ENCODE results near the gene KRTAP4-12. TPM values are rescaled to one million over a fixed set of nuclear protein-coding genes. Genes with fewer than 3 reads are reported as not detected.
"Not testable (repeated sequence)": the region's sequence is repeated elsewhere in the genome, so short reads cannot be mapped to it uniquely, and the experiment has no call there.

The KRTAP4-12 gene
- total RNA-seq, 2 experiments from 2014 or later = not detected

DNA sequence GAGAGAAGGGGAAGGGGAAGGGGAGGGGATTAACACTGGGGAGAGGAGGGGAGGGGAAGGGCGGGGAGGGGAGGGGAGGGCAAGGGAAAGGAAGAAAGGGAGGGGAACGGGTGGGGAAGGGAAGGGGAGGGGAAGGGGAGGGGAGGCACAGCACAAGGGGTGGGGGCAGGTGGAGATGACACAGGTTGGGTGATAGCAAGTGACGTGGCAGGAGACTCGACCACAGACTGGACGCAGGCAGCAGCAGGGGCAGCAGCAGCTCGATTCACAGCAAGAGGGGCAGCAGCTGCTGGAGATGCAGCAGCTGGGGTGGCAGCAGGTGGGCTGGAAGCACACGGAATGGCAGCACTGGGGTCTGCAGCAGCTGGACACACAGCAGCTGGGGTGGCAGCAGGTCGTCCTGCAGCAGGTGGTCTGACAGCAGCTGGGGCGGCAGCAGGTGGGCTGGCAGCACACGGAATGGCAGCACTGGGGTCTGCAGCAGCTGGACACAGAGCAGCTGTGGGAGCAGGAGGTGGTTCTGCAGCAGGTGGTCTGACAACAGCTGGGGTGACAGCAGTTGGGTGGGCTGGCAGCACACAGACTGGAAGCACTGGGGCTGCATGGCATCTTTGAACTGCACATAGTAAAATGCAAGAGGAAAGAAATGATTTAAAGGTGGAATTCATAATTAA lies 22.3 kb downstream of the KRTAP4-12 start, which contains the start of gene KRTAP4-16:
Gene KRTAP4-16, minus strand, starts transcription at position 624 of the 674 bp plus-strand sequence. Its CDS starts 0 bp downstream, at position 624.
- no peak for DNase-seq
- no peaks in the 10 kb centered on the region for H3K36me3 Mint-ChIP-seq (ENCODE audit: low read depth)
- H3K27ac Mint-ChIP-seq = no peak within 1 kb of the TSS
- CTCF ChIA-PET = interaction anchor here (0.6 kb wide), 1 partner anchor 209 kb away, joined by 3 read pairs; no protein-coding TSS in a partner anchor
- intact Hi-C loops (cut with micrococcal nuclease) = no loop called here
- peaks cover 5% of the 10 kb centered on the region for H3K27me3 Mint-ChIP-seq (ENCODE audit: low read depth)
- no peaks in the 10 kb centered on the region for H3K9me3 Mint-ChIP-seq
- no peak within 1 kb of the TSS for H3K4me3 Mint-ChIP-seq
- H3K4me1 Mint-ChIP-seq (ENCODE audit: low read depth) = peaks cover 8% of the 10 kb centered on the region

- H3K4me1 Mint-ChIP-seq (ENCODE audit: low read depth); intact Hi-C loops (cut with micrococcal nuclease); H3K27me3 Mint-ChIP-seq (ENCODE audit: low read depth); DNase-seq; H3K9me3 Mint-ChIP-seq; CTCF ChIA-PET; H3K4me3 Mint-ChIP-seq; H3K27ac Mint-ChIP-seq; H3K36me3 Mint-ChIP-seq (ENCODE audit: low read depth): not testable (repeated sequence)
Observed at GRCh38 chr17:41099682-41100480, 24.1 kb downstream of the KRTAP4-12 start.

GRCh38 chr17:41098481-41098880 lies 25.5 kb downstream of the KRTAP4-12 start:
- Mint-ChIP-seq H3K27me3 (ENCODE audit: low read depth) (peaks cover 5% of the 10 kb centered on the region), H3K9me3 (no peaks in the 10 kb centered on the region), H3K4me1 (ENCODE audit: low read depth) (peaks cover 8% of the 10 kb centered on the region), H3K4me3 (no peak overlapping the region), H3K27ac (no peak overlapping the region), H3K36me3 (ENCODE audit: low read depth) (no peaks in the 10 kb centered on the region)
- CTCF ChIA-PET = no interaction called here
- no peak for DNase-seq
- intact Hi-C loops (cut with micrococcal nuclease) = no loop called here

DNA sequence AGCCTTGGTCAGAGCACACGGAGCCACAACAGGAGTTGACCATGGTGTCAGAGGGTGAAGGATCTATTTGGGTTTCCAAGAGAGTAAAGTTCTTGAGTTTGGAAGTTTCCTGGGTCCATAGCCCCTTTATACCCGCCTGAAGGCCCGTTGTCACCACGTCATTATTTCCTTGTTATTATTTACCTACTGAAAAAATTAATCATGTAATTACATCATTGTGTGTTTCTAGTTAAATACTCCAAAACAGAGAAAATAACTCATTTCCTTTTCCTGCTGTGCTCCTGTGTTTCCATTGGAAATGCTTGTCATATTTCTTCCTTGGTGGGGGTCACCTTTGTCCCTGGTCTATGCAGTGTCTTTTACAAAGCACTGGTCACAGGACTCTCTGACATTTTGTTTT lies 25.9 kb downstream of the KRTAP4-12 start, which contains the start of gene KRTAP4-8:
Gene KRTAP4-8, minus strand, starts transcription at position 101 of the 400 bp plus-strand sequence. Its CDS starts 58 bp downstream, at position 43.
- no peak within 1 kb of the TSS for H3K27ac Mint-ChIP-seq
- peaks cover 1% of the 10 kb centered on the region for H3K9me3 Mint-ChIP-seq
- CTCF ChIA-PET = no interaction called here
- no peak within 1 kb of the TSS for H3K4me3 Mint-ChIP-seq
- no peaks in the 10 kb centered on the region for H3K36me3 Mint-ChIP-seq (ENCODE audit: low read depth)
- intact Hi-C loops (cut with micrococcal nuclease) = no loop called here
- H3K4me1 Mint-ChIP-seq (ENCODE audit: low read depth) = peaks cover 8% of the 10 kb centered on the region
- DNase-seq = no peak
- H3K27me3 Mint-ChIP-seq (ENCODE audit: low read depth) = peaks cover 5% of the 10 kb centered on the region

DNA sequence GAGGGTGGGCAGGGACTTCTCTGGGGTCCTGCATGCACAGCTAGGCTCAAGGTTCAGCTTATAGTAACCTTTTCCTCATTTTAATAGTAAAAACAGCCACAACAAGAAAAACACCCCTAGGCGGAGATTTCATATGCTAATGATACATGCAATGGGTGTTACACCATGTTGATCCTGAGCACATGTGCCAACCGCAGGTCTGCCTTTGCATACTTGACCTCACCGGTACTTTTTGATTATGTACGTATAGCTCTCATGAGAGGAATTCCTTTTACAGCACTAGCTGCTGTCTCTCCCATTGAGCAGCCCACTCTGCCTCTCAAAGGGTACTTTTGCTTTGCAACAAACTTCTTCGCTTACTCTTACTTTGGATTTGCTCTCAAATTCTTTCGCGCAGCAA lies 27.9 kb downstream of the KRTAP4-12 start:
- no peak overlapping the region for H3K4me3 Mint-ChIP-seq
- CTCF ChIA-PET = no interaction called here
- peaks cover 3% of the 10 kb centered on the region for H3K9me3 Mint-ChIP-seq
- H3K27ac Mint-ChIP-seq = no peak overlapping the region
- intact Hi-C loops (cut with micrococcal nuclease) = no loop called here
- DNase-seq = no peak
- H3K27me3 Mint-ChIP-seq (ENCODE audit: low read depth) = peaks cover 5% of the 10 kb centered on the region
- no peaks in the 10 kb centered on the region for H3K36me3 Mint-ChIP-seq (ENCODE audit: low read depth)
- H3K4me1 Mint-ChIP-seq (ENCODE audit: low read depth) = peaks cover 8% of the 10 kb centered on the region

- H3K4me1 Mint-ChIP-seq (ENCODE audit: low read depth); DNase-seq; CTCF ChIA-PET; H3K27me3 Mint-ChIP-seq (ENCODE audit: low read depth); H3K27ac Mint-ChIP-seq; H3K36me3 Mint-ChIP-seq (ENCODE audit: low read depth); H3K4me3 Mint-ChIP-seq; intact Hi-C loops (cut with micrococcal nuclease); H3K9me3 Mint-ChIP-seq: not testable (repeated sequence)
Observed at GRCh38 chr17:41088760-41089352, 35.1 kb downstream of the KRTAP4-12 start.

- H3K27me3 Mint-ChIP-seq (ENCODE audit: low read depth); CTCF ChIA-PET; H3K4me3 Mint-ChIP-seq; H3K9me3 Mint-ChIP-seq; DNase-seq; H3K4me1 Mint-ChIP-seq (ENCODE audit: low read depth); H3K36me3 Mint-ChIP-seq (ENCODE audit: low read depth); intact Hi-C loops (cut with micrococcal nuclease); H3K27ac Mint-ChIP-seq: not testable (repeated sequence)
Observed at GRCh38 chr17:41084100-41084856, 39.7 kb downstream of the KRTAP4-12 start, which contains the start of gene KRTAP4-7. Gene KRTAP4-7, plus strand, starts transcription at chr17:41084150. Its CDS starts 57 bp downstream, at chr17:41084207.

DNA sequence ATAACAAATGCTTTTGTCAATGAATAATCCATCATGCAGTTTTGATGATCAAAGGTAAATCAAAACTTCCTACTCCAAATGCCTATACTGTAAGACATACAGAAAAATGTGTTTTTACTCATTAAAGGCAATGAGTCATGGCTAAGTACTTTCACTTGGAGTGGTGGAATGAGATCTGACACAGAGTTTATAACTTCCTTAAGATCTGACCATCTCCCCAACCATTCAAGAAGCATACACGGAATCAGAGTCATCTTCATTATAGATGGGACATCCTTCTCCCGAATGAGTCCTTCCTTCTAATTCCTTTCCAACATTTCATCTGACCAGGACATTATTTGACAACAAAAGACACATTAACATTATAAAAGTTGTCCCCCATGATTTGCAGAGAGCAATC lies 40.6 kb downstream of the KRTAP4-12 start:
- H3K9me3 Mint-ChIP-seq; H3K4me1 Mint-ChIP-seq (ENCODE audit: low read depth); DNase-seq; H3K36me3 Mint-ChIP-seq (ENCODE audit: low read depth); intact Hi-C loops (cut with micrococcal nuclease); CTCF ChIA-PET; H3K27me3 Mint-ChIP-seq (ENCODE audit: low read depth); H3K27ac Mint-ChIP-seq; H3K4me3 Mint-ChIP-seq: not testable (repeated sequence)

DNA sequence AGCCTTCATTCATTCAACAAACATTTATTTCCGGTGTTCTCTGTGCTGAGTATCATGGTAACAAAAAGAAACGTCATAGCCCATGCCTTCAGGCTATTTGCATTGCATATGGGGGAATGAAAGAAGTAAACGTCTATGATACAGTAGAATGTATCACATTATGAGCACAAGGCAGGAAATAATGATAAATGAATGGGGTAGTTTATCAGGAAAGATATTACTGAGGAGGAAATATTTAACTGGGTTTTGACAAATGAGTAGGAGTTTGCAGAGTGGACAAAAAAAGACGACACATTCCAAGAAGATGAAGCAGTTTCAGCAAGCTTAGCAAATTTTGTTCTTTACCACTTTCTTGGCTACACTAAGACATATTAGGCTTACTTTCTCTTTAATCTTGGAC lies 41.4 kb downstream of the KRTAP4-12 start:
- no peak overlapping the region for H3K4me3 Mint-ChIP-seq
- H3K9me3 Mint-ChIP-seq = no peaks in the 10 kb centered on the region
- CTCF ChIA-PET = no interaction called here
- H3K36me3 Mint-ChIP-seq (ENCODE audit: low read depth) = no peaks in the 10 kb centered on the region
- intact Hi-C loops (cut with micrococcal nuclease) = no loop called here
- H3K27ac Mint-ChIP-seq = no peak overlapping the region
- no peaks in the 10 kb centered on the region for H3K4me1 Mint-ChIP-seq (ENCODE audit: low read depth)
- no peak for DNase-seq
- H3K27me3 Mint-ChIP-seq (ENCODE audit: low read depth) = peaks cover 6% of the 10 kb centered on the region

DNA sequence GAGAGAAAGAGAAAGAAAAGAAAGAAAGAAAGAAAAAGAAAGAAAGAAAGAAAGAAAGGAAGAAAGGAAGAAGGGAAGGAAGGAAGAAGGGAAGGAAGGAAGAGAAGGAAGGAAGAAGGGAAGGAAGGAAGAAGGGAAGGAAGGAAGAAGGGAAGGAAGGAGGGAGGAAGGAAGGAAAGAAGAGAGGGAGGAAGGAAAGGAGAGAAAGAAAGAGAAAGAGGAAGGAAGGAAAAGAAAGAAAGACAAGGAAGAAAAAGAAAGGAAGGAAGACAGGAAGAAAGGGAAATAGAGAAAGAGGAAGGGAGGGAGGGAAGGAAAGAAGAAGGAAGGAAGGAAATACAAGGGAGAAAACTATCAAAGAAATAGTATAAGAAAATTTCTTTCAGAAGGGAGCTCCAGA lies 47.2 kb downstream of the KRTAP4-12 start:
- Mint-ChIP-seq H3K9me3 (no peaks in the 10 kb centered on the region), H3K36me3 (ENCODE audit: low read depth) (no peaks in the 10 kb centered on the region), H3K27ac (no peak overlapping the region), H3K4me3 (no peak overlapping the region), H3K27me3 (ENCODE audit: low read depth) (peaks cover 3% of the 10 kb centered on the region), H3K4me1 (ENCODE audit: low read depth) (no peaks in the 10 kb centered on the region)
- CTCF ChIA-PET = no interaction called here
- intact Hi-C loops (cut with micrococcal nuclease) = no loop called here
- no peak for DNase-seq

- Mint-ChIP-seq H3K27ac (no peak overlapping the region), H3K9me3 (no peaks in the 10 kb centered on the region), H3K4me3 (no peak overlapping the region), H3K36me3 (ENCODE audit: low read depth) (no peaks in the 10 kb centered on the region), H3K4me1 (ENCODE audit: low read depth) (no peaks in the 10 kb centered on the region), H3K27me3 (ENCODE audit: low read depth) (peaks cover 3% of the 10 kb centered on the region)
- CTCF ChIA-PET = no interaction called here
- intact Hi-C loops (cut with micrococcal nuclease) = no loop called here
- DNase-seq = no peak
Observed at GRCh38 chr17:41073676-41074075, 50.3 kb downstream of the KRTAP4-12 start.

Measured in activated naive CD4-positive, alpha-beta T cell treated with anti-CD3 and anti-CD28 coated beads for 36 hours (primary cell).